Measurements from ENCODE around the gene GRIP1.

Gene GRIP1

DNA sequence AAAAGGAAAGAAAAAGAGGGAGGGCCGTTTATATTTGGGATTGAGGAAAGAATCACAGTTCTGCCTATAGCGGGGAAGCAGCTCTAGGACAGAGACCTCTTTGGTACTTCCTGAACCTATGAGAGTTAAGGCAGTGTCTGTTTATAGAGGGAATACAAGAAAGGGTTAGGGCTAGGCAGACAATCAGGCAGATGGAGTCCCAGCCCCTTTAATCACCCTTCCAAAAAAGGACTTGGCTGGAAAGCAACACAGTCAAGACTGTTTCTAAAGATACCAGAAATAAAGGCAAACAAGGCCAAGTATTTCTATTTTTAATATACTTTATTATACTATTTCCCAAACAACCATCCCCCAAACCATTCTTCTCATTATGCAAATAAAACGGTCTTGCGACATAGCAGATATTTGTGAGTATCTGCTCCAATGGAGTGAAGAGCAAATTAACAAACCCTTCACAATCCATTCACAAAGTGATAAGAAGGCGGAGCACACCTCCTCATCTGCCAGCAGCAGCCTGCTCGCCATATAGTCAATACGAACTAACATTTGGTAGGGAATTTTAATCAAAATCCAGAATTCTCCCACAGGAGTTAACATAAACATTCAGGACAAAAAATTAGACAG lies 697 bp upstream of the GRIP1 start:
- Mint-ChIP-seq H3K27me3 (peaks cover 16% of the 10 kb centered on the region), H3K9me3 (no peaks in the 10 kb centered on the region), H3K27ac (no peak overlapping the region), H3K4me1 (no peaks in the 10 kb centered on the region), H3K4me3 (no peak overlapping the region), H3K36me3 (no peaks in the 10 kb centered on the region)
- DNase-seq, result no peak
- CTCF ChIA-PET, result no interaction called here

DNA sequence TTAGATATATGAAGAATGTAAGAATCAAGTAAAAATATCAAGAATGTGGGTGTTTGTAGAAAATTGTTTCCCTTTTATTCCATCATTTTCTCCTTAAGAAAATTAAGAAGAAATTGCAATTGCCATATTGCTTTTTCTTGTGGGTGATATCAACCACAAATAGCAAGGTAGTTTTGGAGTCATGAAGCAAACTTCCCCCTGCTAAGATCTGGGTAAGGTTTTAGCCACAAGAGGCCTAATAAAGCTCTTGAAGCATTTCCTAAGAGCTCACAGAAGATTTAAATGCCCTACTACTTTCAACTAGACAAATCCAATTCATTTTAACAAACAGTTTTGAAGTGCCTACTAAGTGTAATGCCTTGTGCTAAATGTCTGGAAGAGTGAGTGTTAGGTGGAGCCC lies 2.6 kb downstream of the GRIP1 start:
- Mint-ChIP-seq H3K27ac (no peak overlapping the region), H3K9me3 (no peaks in the 10 kb centered on the region), H3K27me3 (peaks cover 16% of the 10 kb centered on the region), H3K4me3 (no peak overlapping the region), H3K36me3 (no peaks in the 10 kb centered on the region), H3K4me1 (no peaks in the 10 kb centered on the region)
- CTCF ChIA-PET, result interaction anchor here (0.6 kb wide), 1 partner anchor 711 kb away, joined by 3 read pairs; no protein-coding TSS in a partner anchor
- DNase-seq, result no peak

DNA sequence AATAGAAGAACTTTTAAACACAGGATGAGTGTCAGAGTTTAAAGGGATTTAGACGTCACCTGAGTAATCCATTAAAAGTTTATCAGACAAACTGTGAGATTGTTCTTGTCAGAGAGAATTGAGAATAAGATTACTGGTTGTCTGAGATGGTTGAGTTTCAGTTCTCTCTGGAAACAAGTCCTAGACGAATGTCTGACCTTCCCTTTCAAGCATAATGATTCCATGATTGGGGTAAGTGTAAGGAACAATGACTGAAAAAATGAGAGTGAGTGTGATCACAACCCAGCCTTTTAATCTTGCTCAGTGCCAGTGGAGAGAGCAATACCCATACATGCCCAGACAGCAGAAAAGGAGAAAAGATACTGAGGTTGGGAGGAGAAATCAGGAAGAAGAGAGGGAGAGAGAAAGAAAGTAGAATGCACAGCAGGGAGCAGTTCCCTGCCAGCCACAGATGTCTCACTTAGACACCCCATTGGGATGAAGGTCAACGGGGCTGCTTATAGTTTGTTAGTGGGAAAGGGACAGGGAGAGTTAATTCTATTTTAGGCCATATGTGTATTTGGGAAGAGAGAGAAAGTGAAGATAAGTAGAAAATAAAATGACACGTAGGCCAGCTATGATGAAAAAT lies 4.3 kb downstream of the GRIP1 start:
- Mint-ChIP-seq H3K27ac (no peak overlapping the region), H3K4me1 (no peaks in the 10 kb centered on the region), H3K9me3 (no peaks in the 10 kb centered on the region), H3K36me3 (no peaks in the 10 kb centered on the region), H3K27me3 (peaks cover 15% of the 10 kb centered on the region), H3K4me3 (no peak overlapping the region)
- no peak for DNase-seq
- CTCF ChIA-PET, result no interaction called here

DNA sequence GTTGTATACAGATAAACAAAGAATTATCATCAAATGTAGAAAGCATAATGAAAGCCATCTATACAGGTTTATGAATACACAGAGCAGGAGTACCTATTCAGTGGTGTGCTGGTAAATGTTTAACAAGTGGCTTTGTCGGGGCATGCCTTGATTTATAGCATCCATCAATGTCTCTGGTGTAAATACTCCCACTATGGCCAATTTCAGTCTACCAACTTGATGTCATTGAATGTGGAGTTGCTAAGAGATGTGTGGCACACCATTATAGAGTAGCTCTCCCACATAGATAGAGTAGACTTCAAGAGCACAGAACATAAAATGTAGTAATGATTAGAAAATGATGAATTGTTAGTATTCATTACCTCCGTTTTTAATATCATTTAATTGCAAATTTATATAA lies 9.3 kb downstream of the GRIP1 start:
- Mint-ChIP-seq H3K27ac (no peak overlapping the region), H3K4me3 (no peak overlapping the region), H3K27me3 (peaks cover 8% of the 10 kb centered on the region), H3K9me3 (no peaks in the 10 kb centered on the region), H3K36me3 (no peaks in the 10 kb centered on the region), H3K4me1 (no peaks in the 10 kb centered on the region)
- CTCF ChIA-PET, result no interaction called here
- no peak for DNase-seq

DNA sequence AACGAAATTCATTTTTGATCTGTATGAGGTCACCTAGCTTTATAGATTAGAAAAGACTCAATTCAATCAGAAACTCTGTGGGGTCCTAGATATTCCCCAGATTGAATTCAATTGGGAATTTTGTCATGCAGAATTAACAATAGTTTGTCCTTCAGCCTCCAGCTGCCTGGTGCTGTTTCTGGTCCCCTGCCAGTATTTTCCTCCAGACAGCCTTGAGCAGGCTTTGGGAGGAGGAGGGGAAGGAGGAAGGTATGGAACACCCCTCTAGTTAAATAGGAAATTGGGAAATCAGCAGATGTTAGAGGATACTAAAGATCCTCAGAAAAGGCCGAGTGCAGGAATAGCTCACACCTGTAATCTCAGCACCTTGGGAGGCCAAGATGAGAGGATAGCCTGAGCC lies 10.6 kb downstream of the GRIP1 start:
- H3K9me3 Mint-ChIP-seq, result no peaks in the 10 kb centered on the region
- no peak overlapping the region for H3K27ac Mint-ChIP-seq
- no peak for DNase-seq
- H3K36me3 Mint-ChIP-seq, result no peaks in the 10 kb centered on the region
- no peak overlapping the region for H3K4me3 Mint-ChIP-seq
- CTCF ChIA-PET, result no interaction called here
- H3K27me3 Mint-ChIP-seq, result peaks cover 3% of the 10 kb centered on the region
- H3K4me1 Mint-ChIP-seq, result no peaks in the 10 kb centered on the region

DNA sequence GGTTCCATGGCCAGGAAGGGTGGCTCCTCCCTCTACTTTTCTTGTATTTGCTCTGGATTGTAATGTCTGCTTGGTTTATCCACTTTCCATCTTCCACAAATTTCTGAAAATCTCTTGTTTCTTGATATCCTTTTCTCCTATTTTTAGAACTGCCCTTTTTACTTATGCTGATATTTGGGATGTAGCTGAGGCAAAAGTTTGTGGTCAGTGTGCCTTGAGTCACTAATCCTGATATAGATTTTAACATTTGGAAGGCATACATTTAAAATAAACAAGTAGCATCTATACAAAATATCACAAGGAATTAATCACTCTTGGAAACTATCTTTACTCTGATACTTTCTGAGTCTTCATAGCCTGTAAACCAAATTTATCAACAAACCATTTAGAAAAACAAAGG lies 11.0 kb downstream of the GRIP1 start:
- CTCF ChIA-PET, result no interaction called here
- H3K4me1 Mint-ChIP-seq, result no peaks in the 10 kb centered on the region

DNA sequence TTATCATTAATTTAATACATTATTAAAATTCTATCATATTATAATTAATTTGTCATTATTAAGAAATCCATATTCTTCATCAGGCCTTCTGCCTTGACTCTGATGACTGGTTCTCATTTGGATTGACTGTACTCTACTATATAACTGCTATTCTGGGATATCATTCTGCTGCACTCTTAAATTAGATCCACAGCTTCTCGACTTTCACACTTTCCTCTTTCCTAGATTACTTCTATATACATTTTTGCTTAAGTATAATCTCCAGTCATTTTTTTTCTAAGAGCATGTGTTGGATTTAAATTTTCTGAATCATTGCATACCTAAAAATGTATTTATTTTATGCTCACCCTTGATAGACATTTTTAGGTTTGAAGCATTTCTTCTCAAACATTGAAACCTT lies 12.4 kb downstream of the GRIP1 start:
- Mint-ChIP-seq H3K4me1 (no peaks in the 10 kb centered on the region), H3K27me3 (peaks cover 3% of the 10 kb centered on the region), H3K27ac (no peak overlapping the region), H3K9me3 (no peaks in the 10 kb centered on the region), H3K4me3 (no peak overlapping the region), H3K36me3 (no peaks in the 10 kb centered on the region)
- CTCF ChIA-PET, result no interaction called here
- DNase-seq, result no peak

More for the DNA sequence above, 11.0 kb downstream of the GRIP1 start:
- Mint-ChIP-seq H3K27ac (no peak overlapping the region), H3K9me3 (no peaks in the 10 kb centered on the region), H3K36me3 (no peaks in the 10 kb centered on the region), H3K27me3 (peaks cover 3% of the 10 kb centered on the region), H3K4me3 (no peak overlapping the region)
- DNase-seq, result no peak

DNA sequence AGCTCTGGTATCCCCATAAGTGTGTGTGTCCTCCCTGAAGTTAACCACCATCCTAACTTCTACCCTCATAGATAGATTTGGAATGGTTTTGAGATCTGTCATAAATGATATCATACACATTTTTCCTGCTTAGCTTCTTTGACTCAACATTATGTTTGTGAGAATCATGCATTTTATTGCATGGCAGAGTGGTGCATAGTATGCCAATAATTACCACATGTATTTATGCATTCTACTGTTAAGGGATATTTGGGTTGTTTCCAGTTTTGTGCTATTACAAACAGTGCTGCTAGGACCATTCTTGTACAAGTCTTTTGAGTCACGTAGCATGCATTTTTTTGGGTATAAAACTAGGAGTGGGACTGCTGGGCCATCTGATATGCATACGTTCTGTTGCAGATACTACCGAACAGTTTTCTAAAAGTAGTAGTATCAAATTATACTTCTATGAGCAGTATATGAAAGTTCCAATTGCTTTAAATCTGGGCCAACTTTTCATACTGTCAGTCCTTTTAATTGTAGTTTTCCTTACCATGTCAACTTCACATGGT lies 13.4 kb downstream of the GRIP1 start:
- Mint-ChIP-seq H3K4me1 (no peaks in the 10 kb centered on the region), H3K4me3 (no peak overlapping the region), H3K9me3 (no peaks in the 10 kb centered on the region), H3K27me3 (no peaks in the 10 kb centered on the region), H3K27ac (no peak overlapping the region), H3K36me3 (no peaks in the 10 kb centered on the region)
- CTCF ChIA-PET, result no interaction called here
- DNase-seq, result no peak

DNA sequence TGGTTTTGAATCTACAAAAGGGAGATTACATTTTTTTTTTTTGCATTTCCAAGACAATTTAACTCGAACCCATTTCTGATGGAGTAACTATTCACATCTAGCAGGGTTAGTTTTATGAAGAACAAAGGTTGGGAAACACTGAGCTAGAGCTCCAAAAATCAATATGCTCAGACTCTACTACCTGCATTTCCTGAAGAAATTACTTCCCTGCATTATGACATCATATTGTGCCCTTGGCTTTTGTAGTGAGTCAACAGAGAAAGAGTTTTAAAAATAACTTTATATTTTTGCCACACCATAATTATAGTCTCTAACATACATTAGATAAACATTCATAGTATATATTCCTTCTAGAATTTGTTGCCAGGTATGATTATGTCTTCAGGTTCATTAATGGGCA lies 14.8 kb downstream of the GRIP1 start:
- H3K4me3 Mint-ChIP-seq, result no peak overlapping the region
- DNase-seq, result no peak
- CTCF ChIA-PET, result interaction anchor here (0.6 kb wide), 1 partner anchor 1281 kb away, joined by 3 read pairs; no protein-coding TSS in a partner anchor
- no peaks in the 10 kb centered on the region for H3K9me3 Mint-ChIP-seq
- no peaks in the 10 kb centered on the region for H3K4me1 Mint-ChIP-seq
- H3K27ac Mint-ChIP-seq, result no peak overlapping the region
- no peaks in the 10 kb centered on the region for H3K36me3 Mint-ChIP-seq
- no peaks in the 10 kb centered on the region for H3K27me3 Mint-ChIP-seq

DNA sequence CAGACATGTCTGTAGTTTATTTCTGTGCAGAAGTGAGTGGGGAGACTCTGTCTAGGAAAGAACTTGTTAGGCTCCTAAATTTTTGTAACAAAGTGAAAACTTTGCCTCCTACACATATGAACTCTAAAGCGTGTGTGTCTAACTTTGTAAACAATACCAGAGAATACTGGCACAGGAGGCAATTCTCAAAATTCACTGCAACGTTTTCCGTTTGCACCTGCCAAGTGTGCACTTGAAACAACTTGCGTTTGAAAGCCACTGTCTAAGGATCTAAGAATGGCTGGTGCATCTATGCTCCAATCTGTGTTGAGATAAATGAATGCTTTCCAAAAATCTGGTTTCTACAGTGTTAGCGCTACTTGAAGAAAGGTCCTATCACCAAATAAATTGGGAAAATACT lies 15.3 kb downstream of the GRIP1 start:
- DNase-seq, result no peak
- Mint-ChIP-seq H3K36me3 (no peaks in the 10 kb centered on the region), H3K4me3 (no peak overlapping the region), H3K27me3 (no peaks in the 10 kb centered on the region), H3K4me1 (no peaks in the 10 kb centered on the region), H3K9me3 (no peaks in the 10 kb centered on the region), H3K27ac (no peak overlapping the region)
- CTCF ChIA-PET, result interaction anchor here (1.2 kb wide), 1 partner anchor 14 kb away, joined by 4 read pairs; no protein-coding TSS in a partner anchor

DNA sequence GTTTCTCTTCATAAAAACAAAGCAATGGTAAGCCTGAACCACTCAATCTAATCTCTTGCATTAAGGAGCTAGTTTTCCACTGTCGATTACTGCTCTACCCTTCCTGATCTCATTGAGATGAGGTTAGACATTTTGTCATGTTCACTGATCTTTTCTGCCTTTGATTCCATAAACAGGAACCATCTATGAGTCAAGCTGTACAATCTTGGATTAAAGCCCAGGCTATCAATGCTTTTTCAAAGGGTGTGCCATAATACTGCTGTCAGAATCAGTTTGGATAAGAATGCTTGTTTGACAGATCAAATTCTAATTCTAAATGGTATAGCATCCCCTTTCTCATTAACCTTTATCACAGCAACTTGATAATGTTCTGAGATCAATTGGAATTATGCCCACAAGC lies 16.1 kb downstream of the GRIP1 start:
- H3K36me3 Mint-ChIP-seq, result no peaks in the 10 kb centered on the region
- no peaks in the 10 kb centered on the region for H3K9me3 Mint-ChIP-seq
- no peaks in the 10 kb centered on the region for H3K27me3 Mint-ChIP-seq
- H3K4me1 Mint-ChIP-seq, result no peaks in the 10 kb centered on the region
- CTCF ChIA-PET, result interaction anchor here (1.2 kb wide), 1 partner anchor 15 kb away, joined by 4 read pairs; no protein-coding TSS in a partner anchor
- no peak overlapping the region for H3K27ac Mint-ChIP-seq
- DNase-seq, result no peak
- no peak overlapping the region for H3K4me3 Mint-ChIP-seq

DNA sequence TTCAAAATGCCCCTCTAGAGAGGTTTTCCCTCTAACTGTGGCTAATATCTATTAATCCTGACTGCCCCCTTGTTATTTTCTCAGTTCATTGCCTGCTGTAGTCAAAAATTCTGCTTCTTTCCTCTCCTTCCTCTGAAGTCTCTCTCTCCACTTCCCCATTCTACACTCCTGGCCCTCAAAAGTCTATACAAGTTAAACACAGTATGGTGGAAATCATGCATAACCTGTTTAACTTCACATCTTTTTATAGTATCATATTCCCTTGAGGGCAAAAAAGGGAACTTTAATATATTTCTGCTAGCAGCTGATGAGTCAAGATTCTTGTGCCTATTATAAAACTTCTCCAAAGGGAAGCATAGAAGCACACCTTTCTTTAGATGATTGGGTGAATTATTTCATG lies 16.7 kb downstream of the GRIP1 start:
- Mint-ChIP-seq H3K4me3 (no peak overlapping the region), H3K27me3 (no peaks in the 10 kb centered on the region), H3K9me3 (no peaks in the 10 kb centered on the region), H3K36me3 (no peaks in the 10 kb centered on the region), H3K27ac (no peak overlapping the region), H3K4me1 (no peaks in the 10 kb centered on the region)
- CTCF ChIA-PET, result interaction anchor here (1.2 kb wide), 1 partner anchor 16 kb away, joined by 4 read pairs; no protein-coding TSS in a partner anchor
- no peak for DNase-seq

DNA sequence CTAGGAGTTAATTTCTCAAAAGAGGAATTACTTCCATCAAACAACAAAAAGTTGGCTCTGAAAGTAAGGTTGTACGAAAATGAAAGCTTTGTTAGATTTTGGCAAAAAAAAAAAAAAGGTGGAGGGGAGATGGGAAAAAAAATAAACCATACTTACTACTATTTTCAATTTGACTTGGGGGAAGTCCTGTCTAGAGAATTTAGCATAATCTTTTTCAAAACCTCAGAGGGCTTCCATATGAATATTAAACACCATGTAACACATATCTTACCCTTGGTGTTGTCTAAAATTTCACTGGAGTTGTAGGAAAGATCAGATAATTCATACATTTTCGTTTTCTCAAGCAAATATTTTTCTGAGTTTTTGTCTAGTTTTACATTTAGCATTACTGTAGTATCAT lies 17.5 kb downstream of the GRIP1 start:
- DNase-seq, result no peak
- Mint-ChIP-seq H3K4me1 (no peaks in the 10 kb centered on the region), H3K27me3 (no peaks in the 10 kb centered on the region)

DNA sequence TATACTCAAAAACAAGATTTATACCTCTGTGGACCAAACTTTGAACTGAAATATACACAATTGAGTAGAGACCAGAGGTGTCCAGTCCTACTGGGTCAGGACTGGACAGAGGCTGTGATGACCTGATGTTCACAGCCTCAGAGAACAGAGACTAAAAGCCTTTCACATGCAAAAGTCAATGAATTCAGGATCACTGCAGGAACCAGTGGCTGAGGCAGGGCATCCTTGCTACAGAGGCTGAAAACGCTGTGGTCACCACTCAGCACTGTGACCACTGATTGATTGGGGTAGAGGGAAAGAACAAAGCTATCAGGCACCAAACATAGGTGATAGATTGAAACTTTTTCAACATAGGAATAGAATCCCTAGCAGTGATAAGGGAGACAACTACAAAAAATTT lies 25.1 kb downstream of the GRIP1 start:
- H3K4me3 Mint-ChIP-seq, result no peak overlapping the region
- CTCF ChIA-PET, result no interaction called here
- H3K9me3 Mint-ChIP-seq, result no peaks in the 10 kb centered on the region
- DNase-seq, result no peak
- H3K27ac Mint-ChIP-seq, result no peak overlapping the region
- H3K4me1 Mint-ChIP-seq, result no peaks in the 10 kb centered on the region
- no peaks in the 10 kb centered on the region for H3K36me3 Mint-ChIP-seq
- no peaks in the 10 kb centered on the region for H3K27me3 Mint-ChIP-seq

More for the DNA sequence above, 17.5 kb downstream of the GRIP1 start:
- no peak overlapping the region for H3K4me3 Mint-ChIP-seq
- no peaks in the 10 kb centered on the region for H3K9me3 Mint-ChIP-seq
- H3K36me3 Mint-ChIP-seq, result no peaks in the 10 kb centered on the region
- no peak overlapping the region for H3K27ac Mint-ChIP-seq
- CTCF ChIA-PET, result no interaction called here
